MV-4-11 (cell line): ENCODE data around the gene TTLL5.

Experiments used
- DNase-seq: peaks from one replicate; lab custom pipeline; 2025; lab: John Stamatoyannopoulos, UW

The TTLL5 gene

DNA sequence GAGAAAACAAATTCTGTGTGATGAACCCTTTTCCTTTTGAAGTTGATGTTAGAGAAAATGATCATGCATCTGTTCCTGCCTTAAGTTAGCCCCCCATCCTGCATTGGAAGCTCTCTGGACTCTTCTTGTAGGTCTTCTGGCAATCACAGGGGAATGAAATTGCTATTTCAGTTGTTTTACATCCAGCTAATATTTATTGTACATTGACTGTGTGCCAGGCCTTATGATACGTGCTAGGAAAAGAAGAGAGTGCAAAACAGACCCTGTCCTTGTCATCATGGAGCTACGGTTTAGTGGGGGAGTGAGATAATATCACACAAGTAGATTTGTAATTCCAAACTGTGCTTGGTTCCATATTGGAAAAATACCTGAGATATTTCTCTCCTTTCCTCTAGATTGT lies 202.2 kb downstream of the TTLL5 start:
- DNase-seq, result no peak

DNA sequence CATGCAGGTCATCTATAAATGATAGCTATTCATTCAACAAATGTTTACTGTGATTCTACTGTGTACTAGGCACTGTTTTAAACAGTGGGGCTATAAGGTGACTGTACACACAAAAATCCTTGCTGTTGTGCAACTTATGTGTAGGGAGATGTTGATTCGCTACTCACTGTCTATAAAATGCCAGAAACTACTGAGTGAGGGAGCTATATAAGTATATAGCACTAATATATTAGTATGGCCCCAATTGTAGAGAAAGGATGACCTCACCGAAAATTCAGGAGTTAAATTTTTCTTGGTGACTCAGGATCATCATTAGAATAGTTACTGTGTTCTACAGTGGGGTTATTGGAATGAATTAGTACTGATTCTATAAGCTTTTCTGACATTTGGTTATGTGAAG lies 203.3 kb downstream of the TTLL5 start:
- no peak for DNase-seq

GRCh38 chr14:75865531-75865930 lies 204.5 kb downstream of the TTLL5 start:
- DNase-seq, result no peak

GRCh38 chr14:75866970-75867369 lies 205.9 kb downstream of the TTLL5 start:
- DNase-seq, result no peak

DNA sequence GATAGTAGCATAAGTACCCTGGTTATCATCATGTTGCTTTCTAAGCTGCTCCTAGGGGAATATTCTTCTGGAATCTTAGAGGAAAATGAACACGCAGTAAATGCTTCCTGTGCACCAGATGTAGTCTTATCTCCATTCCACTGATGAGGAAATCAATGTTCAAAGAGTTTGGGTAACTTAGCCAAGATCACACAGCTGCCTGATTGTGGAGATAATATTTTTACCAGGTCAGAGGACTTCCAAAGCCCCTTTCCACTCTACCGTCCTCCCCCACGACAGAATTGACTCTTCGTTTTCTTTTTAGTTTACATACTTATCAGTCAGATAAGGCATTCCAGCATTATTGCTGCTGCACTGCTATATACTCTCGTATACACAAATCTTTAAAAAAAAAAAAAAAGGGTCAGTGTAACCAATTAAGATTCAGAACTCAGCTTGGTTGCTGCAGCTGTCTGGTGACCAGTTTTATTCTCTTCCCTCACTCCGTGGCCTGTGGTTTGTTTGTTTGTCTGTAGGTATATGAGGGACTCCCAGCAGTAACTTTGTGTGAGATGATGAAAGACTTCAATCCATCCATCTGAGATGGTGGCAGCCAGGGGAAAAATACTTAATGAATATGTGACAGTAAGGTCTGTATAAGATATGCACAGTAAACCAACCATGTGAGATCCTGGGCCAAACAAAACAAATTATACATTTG lies 210.3 kb downstream of the TTLL5 start:
- DNase-seq, result peak; percentile 26

- DNase-seq, result peak; percentile 61
Observed at GRCh38 chr14:75875958-75876357, 214.9 kb downstream of the TTLL5 start.

- no peak for DNase-seq
Observed at GRCh38 chr14:75876530-75876929, 215.5 kb downstream of the TTLL5 start.

DNA sequence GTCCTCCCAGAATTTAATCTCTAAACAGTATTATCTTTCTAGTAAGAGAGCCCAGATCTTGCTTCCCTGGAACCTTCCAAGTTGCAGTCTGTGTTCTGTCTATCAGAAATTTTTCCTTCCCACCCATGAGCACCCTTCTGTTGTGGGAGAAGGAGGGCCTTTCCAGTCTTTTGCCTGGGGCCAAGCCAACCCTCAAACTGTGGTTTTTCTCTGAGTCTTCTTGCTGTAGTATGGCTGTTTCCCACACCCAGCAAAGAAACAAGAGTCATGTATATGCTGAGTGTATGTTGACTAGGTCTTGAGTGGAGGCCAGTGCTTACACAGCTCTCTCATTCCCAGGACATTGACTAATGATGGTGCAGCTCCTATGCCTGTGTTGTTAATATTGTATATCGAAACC lies 216.2 kb downstream of the TTLL5 start:
- DNase-seq, result peak; percentile 20

- no peak for DNase-seq
Observed at GRCh38 chr14:75877884-75878283, 216.8 kb downstream of the TTLL5 start.

DNA sequence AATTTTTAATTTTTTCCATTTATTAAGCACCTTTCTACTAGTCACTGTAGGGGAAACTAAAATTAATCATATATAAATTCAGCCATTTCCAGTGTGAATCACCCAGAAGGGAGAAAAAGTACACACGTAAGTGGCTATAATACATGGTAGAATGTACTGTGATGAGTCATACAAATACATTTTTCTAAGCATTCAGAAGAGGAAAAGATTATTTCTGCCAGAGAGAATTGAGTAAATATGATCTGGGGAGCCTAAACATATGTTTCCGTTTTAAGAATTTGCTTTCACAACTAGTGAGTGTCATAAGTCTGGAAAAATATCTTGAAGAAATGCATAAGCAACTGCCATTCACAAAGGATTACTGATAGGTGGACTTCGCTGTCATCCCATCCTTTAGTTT lies 218.0 kb downstream of the TTLL5 start:
- DNase-seq, result peak; percentile 93

GRCh38 chr14:75880512-75880911 lies 219.5 kb downstream of the TTLL5 start:
- no peak for DNase-seq

GRCh38 chr14:75881994-75882393 lies 220.9 kb downstream of the TTLL5 start:
- no peak for DNase-seq

DNA sequence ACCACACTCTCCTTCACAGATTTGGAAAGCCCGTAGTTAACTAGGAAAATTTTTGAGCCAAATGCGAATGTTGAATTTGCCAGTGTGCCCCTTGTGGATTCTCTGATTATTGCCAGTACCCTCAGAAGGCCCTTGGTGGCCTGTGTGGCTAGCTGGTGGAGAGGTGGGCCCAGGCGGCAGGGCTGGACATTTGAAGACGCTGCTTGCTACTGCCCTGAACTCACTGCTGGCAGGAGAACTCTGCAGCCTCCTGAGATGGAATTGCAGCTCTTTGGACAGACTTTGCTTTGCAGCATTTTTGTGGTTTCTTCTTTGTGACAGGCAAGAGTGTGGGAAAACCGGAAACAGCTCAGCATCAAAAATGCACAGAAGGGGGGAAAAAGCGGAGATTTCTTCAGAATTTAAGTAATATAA lies 223.2 kb downstream of the TTLL5 start:
- DNase-seq, result no peak

GRCh38 chr14:75885829-75886228 lies 224.8 kb downstream of the TTLL5 start:
- DNase-seq, result no peak

DNA sequence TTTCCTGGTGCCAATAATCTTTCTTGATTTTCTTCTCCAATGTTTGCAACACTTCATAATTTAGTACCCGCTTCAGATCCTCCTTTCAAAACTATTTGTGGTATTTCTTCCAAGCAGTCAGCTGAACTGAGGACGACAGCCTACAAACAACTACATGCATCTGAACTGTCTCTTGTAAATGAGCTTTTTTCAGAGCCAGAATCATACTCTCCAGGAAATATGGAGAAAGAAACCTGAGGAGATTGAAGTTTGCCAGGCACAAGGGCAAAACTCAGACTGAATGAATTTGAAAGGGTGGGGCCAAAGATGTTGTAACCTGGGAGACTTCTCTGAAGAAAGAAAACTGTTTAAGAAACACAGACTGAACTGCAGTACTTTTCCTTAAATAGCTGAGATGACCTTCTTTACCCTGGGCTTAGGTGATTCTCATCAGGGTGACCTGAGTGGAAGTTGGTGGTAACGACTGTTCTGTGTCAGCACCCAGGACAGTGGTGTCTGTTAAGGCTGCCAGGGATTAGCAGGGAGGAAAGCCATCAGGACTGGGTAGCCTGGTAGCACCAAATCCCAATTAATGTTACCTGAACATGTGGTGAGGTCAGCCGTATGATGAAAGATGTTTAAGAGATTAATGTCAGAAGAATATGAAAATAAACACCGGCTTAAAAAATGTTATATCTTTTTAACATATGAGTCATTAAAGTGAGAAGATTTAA lies 225.7 kb downstream of the TTLL5 start:
- DNase-seq, result no peak

DNA sequence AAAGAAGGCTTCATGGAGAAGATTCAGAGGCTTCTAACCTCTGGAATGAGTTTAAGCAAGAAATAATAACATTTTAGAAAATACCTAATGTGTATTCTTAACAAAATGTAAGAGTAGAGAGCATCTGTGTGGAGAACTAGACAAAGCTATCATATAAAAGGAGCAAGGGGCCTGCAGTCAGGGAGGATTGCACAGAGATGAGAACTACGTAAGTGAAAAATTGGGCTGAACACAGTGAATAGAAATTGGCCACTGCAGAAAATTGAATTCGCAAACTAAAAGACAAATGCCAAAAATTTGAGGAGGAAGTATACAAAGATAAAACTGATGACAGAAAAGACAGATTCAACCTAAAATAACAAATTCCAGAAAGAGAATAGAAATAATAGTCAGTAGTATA lies 227.9 kb downstream of the TTLL5 start:
- no peak for DNase-seq

GRCh38 chr14:75896341-75896740 lies 235.3 kb downstream of the TTLL5 start:
- no peak for DNase-seq

GRCh38 chr14:75904311-75904710 lies 243.3 kb downstream of the TTLL5 start:
- DNase-seq, result peak; percentile 15

DNA sequence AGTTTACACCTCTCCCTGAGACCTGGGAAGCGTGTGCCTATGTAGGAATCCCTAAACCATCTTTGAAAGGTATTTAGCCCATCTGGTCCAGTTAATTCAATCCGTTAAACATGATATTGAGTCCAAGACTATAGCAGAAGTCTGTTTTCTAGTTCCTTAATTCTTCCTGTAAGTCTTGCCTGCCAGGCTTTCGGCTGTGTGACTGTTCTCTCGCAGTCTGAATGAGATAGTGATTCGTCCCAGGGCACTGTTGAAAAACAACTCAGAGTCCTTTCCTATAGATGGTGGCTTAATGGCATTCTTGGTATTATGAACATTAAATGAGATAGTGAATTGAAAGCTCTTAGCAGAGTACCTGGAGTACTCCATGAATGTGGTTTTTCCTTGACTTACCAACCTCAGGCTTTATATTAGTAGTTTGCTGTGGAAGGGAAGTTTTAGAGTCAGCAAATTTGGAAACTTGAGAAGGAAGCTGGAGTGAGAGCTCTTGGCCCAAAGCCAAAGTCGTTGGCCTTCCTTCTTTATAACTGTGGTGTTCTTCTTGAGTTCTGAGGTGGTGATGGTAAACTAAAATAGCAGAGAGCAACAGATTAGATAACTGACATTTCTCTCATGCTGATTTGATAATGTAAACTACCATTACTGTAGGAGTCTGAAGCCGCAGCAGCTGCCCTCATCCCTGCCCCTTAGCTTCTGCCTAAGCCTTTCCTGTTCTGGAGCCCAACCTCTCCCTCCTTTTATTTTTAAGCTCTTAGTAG lies 244.3 kb downstream of the TTLL5 start:
- DNase-seq, result peak; percentile 56

- no peak for DNase-seq
Observed at GRCh38 chr14:75906228-75906627, 245.2 kb downstream of the TTLL5 start.

DNA sequence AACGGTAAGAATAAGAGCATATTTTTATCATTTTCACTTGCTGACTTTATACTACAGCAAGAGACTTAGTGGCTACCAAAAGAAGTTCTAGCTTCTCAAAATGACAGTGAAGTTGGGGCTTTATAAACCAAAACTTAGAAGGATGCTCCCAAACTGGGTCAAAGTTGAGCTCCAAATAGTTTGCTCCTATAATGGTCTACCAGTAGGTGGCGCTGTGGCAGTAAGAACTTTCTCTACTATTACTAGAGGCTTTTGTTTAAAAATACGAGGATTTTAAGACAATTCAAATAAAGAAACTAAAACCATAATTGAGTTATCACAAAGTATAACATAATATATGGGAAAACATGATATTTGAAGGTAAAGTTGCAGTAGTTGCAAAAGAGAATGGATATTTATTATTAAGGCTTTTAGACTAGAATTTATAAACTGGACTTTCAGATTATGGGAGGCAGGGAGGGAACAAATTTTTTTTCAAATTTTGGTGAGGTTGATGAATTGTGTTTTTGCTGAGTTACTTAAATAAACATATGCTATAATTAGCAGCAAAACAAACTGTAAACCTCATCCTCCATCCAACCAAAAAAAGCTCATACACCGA lies 245.7 kb downstream of the TTLL5 start:
- peak; percentile 29 for DNase-seq

GRCh38 chr14:75907756-75908359 lies 246.8 kb downstream of the TTLL5 start:
- DNase-seq, result no peak
